ENCODE results near the gene TMEM178A.

- no peak for TF ChIP-seq CTCF (IDR thresholded peaks at IDR 0.05)
- TF ChIP-seq POLR2AphosphoS5 (IDR thresholded peaks at IDR 0.05): no peak
Observed at GRCh38 chr2:39733070-39733674, 67.5 kb downstream of the TMEM178A start.

Measured in esophagus muscularis mucosa (tissue), 3 donors.